ENCODE results near the gene C5AR1.
"Not testable (repeated sequence)": the region's sequence is repeated elsewhere in the genome, so short reads cannot be mapped to it uniquely, and the experiment has no call there.

C5AR1 gene

DNA sequence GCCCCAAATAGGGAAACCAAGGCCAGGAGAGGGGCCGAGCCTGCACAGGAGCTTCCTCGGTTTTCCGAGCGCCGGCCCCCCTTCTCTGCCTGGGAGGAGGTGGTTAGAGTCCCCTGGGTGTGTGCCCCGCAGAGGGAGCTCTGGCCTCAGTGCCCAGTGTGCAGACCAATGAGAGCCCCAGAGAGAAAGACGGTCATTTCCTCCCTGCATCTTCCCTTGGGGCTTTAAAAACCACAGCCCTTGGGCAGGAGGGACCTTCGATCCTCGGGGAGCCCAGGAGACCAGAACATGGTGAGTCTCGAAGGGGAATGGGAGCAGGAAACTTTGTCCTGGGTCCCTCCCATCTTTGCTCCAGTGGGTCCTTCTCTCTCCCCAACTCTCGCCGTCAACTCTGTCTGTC is at the start of gene C5AR1:
C5AR1 (plus strand) TSS at position 254 of the 400 bp plus-strand sequence; CDS start at position 289, 35 bp downstream.
- no peak for DNase-seq (ENCODE audit: low read depth)

DNA sequence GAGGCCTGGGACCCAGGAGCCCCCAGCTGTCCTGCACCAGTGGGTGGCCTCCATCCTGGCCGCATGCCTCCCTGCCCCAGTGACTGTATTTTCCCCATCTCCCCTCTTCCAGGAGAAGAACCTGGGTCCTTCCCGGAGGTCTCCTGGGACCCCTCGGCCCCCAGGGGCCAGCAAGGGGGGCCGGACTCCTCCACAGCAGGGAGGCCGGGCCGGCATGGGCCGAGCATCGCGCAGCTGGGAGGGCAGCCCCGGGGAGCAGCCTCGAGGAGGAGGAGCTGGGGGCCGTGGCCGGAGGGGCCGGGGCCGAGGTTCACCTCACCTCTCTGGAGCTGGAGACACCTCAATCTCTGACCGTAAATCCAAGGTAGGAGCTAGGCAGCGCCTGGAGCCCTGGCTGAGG is 49.2 kb upstream of the C5AR1 start:
- DNase-seq (ENCODE audit: low read depth), result no peak

DNA sequence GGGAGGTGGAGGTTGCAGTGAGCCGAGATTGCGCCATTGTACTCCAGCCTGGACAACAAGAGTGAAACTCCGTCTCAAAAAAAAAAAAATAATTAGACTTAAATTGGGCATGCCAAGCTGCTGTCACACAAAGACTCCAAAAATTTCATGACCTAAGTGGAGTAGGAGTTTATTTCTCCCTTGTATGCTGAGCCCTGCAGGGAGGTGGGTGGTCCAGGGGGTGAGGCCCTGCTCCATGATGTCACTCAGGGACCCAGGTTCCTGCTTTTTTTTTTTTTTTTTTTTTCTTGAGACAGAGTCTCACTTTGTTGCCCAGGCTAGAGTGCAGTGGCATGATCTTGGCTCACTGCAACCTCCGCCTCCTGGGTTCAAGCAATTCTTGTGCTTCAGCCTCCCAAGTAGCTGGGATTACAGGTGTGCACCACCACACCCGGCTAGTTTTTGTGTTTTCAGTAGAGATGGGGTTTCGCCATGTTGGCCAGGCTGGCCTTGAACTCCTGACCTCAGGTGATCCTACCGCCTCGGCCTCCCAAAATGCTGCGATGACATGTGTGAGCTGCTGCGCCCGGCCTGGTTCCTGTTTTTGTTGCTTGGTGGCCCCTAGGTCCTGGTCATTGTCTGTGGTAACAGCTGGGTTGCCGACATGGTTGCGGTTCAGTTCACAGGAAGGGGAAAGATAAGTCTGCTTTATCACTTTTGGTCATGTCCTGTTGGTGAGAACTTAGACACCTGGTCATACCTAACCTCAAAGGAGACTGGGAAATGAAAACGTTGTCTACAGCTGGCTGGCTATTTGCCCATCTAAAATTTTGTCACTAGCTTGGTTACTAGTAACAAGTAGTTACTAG is 47.5 kb upstream of the C5AR1 start:
- DNase-seq (ENCODE audit: low read depth), result not testable (repeated sequence)

DNA sequence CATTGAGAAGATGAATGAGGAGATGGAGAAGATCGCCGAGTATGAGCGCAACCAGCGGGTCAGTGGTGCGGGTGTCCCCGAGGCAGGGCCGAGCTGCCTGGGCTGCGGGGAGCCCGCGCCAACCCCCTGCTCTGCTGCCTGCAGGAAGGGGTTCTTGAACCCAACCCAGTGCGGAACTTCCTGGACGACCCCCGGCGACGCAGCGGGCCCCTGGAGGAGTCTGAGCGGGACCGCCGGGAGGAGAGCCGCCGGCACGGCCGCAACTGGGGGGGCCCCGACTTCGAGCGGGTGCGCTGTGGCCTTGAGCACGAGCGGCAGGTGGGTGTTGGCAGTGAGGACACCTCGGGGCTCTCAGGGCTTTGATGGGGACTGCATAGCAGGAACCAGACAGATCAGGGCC is 45.0 kb upstream of the C5AR1 start:
- no peak for DNase-seq (ENCODE audit: low read depth)

DNA sequence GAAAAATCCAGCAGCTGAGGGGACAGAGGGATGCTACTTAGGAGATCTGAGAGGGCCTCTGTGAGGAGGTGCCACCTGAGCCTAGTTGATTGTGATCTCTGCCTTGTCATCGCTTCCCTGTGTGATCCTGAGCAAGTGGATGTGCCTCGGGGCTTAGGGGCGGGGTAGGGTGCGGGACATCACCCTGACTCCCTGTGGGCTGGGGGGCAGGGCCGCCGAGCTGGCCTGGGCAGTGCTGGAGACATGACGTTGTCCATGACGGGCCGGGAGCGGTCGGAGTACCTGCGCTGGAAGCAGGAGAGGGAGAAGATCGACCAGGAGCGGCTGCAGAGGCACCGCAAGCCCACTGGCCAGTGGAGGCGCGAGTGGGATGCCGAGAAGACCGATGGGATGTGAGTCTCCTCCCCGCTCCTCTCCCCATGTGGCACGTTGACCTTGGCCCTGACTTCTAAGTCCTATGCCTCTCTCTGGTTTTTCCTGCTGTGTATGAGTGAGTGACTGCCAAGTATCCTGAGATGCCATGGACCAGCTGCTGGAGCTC is 43.2 kb upstream of the C5AR1 start:
- DNase-seq (ENCODE audit: low read depth), result no peak

DNA sequence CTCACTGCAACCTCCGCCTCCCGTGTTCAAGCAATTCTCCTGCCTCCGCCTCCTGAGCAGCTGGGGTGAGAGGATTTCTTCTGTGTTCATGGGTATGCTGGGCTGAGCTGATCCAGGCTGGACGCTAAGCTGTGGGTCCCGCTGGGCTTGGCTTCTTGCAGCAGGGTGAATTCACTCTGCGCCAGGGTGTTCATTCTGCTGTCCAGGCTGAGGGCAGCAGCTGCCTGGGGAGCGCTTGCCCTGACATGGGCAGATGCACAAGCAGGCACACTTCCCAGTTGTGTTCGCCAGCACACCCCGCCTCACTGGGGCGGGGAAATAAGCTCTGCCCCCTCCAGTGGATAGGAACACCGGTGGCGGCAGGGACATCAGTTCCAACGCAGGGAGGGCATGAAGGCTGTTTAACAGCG is 42.3 kb upstream of the C5AR1 start:
- no peak for DNase-seq (ENCODE audit: low read depth)

DNA sequence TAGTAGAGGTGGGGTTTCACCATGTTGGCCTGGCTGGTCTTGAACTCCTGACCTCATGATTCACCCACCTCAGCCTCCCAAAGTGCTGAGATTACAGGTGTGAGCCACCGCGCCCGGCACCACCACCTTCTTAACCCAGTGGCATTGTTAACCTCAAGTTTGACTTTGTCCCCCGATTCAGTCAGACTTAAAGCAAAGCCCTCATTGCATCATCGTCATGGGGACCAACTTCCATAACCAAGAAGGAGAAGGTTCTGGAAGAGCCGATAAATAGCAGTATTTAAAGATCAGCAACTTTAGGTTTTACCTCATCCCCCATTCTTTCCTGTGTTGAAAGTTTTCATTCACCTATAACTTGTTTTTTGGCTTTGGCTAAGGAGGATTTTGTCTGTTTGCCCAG is 41.6 kb upstream of the C5AR1 start:
- no peak for DNase-seq (ENCODE audit: low read depth)

DNA sequence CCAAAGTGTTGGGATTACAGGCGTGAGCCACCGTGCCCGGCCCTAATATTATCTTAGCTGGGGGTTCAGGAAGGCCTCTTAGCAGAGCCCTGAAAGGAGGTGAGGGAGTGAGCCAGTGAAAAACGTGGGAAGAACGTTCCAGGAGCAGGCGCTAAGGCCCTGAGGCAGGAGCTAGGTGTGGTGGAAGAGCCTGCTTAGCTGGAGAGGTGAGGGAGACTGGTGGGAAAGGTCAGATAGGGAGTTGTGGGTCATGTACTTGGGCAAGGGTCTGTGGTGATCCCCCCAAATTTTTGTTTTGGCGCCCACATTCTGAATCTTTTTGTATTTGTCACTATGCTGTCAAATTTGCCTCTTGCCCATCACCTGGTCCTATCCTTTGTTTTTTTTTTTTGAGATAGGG is 40.1 kb upstream of the C5AR1 start:
- no peak for DNase-seq (ENCODE audit: low read depth)

DNA sequence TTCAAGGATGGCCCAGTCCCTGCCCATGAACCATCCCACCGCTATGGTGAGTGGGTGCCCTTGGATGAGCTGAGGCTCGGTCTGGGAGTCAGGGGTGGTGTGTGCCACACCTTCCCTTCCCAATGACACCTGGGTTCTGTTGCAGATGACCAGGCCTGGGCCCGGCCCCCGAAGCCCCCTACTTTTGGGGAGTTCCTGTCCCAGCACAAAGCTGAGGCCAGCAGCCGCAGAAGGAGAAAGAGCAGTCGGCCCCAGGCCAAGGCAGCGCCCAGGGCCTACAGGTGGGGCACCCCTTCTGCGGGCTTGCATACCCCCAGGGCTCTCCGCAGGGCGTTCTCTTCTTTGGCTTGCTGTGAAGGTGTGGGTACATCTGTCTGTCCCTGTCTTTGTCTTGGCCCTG is 39.3 kb upstream of the C5AR1 start:
- no peak for DNase-seq (ENCODE audit: low read depth)

DNA sequence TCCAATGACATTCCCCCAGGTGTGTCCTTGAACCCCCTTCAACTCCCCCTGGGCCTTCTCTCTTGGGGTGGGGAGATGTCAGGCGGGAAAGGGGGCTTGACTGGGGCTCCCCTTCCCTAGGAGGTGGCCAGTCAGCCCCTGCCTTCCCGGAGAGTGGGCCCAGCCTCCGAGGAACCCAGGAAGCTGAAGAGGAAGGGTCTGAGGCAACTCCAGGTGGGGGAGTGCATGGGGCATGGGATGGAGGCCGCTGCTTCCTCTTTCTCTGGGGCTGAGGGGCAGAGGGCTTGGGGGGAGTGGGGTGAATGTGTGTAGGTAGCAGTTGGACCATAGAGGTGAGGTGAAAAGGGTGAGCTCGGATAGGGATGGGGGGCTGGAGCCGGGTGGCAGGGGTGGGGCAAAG is 37.7 kb upstream of the C5AR1 start:
- DNase-seq (ENCODE audit: low read depth), result no peak

DNA sequence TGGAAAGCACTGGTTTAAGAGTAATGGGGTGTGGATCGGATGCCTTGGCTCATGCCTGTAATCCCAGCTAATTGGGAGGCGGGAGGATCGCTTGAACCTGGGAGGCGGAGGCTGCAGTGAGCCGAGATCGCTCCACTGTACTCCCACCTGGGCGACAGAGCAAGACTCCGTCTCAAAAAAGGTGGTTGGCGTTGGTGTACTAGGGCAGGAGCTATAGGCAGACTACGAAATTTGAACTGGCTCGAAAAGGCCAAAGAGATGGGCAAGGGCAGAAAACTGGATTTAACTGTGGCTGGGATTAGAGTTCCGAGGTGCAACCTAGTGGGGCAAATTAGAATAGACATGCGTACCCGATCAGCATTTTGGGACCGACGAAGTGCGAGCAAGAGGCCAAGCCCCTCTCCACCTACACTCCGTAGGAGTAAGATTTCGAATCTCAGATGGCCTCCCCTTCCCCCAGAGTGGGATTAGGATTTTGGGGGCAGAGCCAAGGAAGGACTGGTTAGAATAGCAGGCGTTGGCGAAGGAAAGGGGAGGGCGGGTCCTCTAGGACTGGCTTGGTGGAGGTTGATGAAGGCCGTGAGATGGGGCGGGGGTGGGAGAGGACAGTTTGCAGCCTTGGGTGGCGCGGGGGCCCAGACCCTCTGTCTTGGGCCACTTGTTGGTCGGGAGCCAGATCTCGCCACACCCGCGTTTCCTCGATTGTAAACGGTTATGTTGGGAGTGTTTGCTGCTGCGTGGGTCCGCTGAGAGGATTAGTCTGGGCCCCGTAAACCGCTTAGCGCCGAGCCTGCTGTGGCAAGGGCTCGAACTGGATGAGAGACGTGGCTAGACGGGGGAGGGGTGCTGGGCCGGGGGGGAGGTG is 37.0 kb upstream of the C5AR1 start:
- peak; percentile 84 for DNase-seq (ENCODE audit: low read depth)

DNA sequence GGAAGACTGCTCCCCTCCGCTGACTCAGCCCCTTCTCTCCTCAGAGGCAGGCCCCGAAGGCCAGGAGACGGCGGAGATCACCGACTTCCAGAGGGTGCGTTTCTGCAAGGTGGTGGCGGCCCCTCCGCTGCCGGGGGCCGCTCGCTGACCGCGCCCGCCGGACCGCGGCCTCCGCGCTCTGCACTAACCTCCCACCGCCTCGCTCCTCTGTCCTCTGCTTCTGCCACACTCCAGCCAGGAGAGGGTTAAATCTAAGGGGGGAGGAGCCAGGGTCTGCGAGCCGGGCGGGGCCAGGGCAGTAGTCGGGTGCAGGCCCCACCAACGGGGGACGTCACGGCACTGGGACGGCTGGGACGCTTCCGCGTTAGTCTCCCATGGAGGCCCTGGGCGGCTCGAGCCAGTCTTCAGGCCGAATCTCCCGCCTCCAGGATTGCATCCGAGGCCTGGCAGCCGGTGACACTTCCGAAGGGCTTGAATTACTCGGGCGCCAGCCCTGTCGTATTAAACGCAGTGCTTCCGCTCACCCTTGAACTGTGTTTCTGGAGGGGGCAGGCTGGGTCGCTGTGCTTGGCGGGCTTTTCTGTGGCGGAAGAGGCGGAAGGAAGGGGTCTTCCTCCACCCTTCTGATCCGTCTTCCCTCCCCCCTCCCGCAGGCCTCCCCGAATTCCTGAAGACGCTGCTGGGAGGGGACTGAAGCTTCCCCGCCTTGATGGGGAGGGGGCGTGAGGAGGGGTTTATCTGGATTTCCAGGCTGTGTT is 36.2 kb upstream of the C5AR1 start:
- DNase-seq (ENCODE audit: low read depth), result peak; percentile 95

DNA sequence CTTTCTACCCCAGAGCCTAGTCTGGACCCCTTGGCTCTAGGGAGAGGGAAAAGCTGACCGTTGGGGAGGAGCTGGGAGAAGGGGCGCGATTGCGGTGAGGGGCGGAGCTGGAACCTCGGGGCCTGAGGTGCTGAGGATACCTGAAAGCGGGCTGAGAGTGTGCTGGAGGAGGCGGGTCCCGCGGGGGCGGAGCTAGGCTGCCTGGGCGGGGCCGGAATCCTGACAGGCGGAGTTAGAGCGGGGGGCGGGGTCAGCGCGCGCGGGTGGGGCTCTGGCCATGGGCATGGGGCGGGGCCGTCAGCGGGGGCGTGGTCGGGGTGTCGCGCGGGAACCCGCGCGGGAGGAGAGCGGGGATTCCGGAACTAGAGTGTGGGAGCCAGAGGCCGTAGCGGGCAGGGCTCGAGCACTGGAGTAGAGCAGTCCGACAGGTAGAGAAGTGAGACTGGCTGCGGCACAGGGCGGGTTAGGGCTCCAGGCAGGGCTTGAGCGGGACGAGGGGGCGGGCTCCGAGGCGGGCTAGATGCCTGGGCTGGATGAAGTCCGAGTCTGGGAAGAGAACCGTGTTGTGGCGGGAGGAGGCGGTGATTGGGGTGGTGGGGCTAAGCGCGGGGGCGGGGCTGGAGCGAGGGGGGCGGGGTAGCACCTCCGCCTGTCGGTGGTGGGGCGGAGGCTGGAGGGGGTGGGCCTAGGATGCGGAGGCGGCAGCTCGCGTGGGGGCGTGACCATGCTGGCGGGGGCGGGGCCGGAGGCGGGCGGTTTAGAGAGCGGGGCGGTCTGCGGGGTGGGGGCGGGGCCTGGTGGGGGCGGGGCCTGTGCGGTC is 35.4 kb upstream of the C5AR1 start, which contains the start of gene INAFM1:
INAFM1 (plus strand) TSS at position 815 of the 820 bp plus-strand sequence. CDS start 35 bp downstream, outside the sequence.
- DNase-seq (ENCODE audit: low read depth), result peak; percentile 92

DNA sequence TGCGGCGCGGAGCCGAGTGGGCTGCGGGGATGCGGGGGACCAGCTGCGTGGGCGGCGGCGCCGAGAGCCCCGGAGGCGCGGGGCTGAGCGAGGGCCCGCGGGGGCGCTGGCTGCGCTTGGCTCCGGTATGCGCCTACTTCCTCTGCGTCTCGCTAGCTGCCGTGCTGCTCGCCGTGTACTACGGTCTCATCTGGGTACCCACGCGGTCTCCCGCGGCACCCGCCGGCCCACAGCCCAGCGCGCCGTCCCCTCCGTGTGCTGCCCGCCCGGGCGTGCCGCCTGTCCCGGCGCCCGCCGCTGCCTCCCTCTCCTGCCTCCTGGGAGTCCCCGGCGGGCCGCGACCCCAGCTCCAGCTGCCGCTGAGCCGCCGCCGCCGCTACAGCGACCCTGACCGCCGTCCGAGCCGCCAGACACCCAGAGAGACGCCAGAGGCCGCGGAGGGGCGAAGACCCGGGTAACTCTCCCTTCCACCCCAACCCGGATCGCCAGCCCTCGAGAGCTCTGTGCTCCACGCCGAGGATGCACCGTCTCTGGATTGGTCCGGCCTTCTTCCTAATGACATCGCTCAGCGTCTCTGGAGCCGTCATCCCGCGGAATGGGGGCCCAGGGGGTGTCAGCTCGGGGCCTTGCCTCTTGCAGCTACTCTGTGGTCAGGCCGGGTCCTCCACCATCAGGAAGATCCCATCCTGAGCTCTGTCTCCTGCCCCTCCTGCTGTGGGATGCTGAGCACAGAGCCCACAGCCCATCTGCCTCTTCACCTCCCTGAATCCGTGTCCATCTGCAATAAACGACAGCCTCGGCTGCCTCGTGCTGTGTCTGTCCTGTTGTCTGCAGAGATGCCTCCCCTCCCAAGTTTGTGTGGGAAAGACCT is 34.5 kb upstream of the C5AR1 start:
- peak; percentile 32 for DNase-seq (ENCODE audit: low read depth)

DNA sequence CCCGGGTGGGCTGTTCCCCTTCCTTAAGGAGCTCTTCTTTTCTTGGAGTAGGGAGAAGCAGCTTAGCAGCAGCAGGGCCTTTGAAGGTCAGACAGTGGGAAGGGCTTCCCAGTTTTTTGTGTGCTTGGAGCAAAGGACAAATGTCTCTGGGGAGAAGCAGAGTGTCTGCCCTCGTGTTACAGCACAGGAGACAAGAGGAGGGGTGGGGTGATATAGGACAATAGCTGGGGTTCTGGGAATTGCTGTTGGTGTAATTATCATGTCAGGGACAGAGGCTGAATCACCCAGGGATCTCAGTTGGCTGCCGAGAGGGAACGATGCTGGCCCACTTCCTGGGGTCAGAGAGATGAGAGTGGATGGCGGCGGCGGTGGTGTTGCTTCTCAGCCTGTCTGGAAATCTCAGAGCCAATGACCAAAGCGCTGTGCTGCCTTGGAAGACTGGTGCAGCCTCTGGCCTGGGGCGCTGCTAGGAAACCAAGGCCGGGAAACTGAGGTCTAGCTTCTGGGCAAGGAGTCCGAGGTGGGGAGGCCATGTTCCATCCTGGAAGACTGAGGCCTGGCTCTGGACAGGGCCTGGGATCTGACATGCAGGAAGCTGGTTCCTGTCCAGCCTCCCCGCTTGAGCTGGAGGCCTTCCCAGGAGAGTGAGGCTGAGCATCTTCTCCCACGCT is 33.7 kb upstream of the C5AR1 start:
- DNase-seq (ENCODE audit: low read depth), result peak; percentile 62

DNA sequence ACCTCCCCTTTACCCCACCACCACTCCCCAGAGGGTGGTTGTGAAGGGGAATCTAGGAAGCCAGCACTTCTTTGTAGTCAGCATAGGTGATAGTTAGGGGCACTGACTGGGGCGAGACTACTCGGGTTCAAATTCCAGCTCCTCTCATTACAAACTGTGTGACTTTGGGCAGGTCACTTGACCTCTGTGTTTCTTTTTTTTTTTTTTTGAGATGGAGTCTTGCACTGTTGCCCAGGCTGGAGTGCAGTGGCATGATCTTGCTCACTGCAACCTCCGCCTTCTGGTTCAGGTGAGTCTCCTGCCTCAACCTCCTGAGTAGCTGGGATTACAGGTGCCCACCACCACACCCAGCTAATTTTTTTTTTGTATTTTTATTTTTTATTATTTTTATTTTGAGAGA is 33.1 kb upstream of the C5AR1 start:
- DNase-seq (ENCODE audit: low read depth), result not testable (repeated sequence)

DNA sequence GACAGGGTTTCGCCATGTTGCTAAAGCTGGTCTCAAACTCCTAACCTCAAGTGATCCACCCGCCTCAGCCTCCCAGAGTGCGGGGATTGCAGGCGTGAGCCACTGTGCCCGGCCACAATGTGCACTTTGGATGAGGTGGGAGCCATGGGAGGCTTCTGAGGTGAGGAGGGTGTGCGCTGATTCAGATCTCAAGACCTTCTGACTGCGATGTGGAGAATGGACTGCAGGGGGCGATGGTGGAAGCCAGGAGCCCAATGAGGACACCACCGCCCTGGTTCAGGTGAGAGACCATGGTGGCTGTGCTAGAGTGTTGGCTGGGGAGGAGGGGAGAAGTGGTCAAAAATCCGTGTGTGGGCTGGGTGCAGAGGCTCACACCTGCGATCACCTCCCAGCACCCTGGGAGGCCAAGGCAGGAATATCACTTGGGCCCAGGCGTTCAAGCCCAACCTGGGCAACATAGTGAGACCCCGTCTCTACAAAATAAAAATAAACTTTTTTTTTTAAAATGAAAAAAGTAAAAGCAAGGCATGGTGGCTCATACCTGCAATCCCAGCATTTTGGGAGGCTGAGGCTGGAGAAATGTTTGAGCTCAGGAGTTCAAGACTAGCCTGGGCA is 29.4 kb upstream of the C5AR1 start:
- no peak for DNase-seq (ENCODE audit: low read depth)

DNA sequence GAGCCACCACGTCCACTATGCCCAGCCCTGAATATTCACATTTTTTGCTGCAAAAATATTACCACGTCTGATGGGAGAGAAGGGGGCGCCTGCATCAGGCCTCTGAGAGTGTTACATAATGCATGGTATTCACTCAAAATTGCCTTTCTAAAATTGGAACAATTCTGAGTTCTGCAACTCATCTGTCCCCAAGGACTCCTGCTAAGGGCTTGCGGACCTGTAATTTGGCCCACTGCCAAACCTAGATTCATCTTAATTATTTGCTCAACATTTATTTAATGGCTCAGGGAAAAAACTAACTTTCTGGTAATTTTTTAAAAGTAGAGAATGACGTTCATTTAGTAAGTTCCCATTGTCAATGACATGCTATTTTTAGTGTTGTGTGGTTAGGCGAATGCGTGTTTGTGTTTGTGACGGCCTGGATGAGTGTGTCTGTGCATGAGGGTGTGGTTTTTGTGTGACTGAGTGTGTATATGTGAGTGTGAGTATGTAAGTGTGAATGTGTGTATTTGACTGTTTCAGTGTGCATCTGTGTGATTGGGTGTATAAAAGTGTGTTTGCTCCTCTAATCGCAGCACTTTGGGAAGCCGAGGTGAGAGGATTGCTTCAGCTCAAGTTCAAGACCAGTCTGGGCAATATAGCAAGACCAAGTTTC is 26.1 kb upstream of the C5AR1 start:
- no peak for DNase-seq (ENCODE audit: low read depth)
